Activated naive CD4-positive, alpha-beta T cell treated with anti-CD3 and anti-CD28 coated beads, Interleukin-2, amount 50 U/mL, for 72 hours (primary cell): ENCODE results near the gene VAMP8. TPM values are rescaled to one million over a fixed set of nuclear protein-coding genes. Genes with fewer than 3 reads are reported as not detected.
"Not testable (repeated sequence)": the region's sequence is repeated elsewhere in the genome, so short reads cannot be mapped to it uniquely, and the experiment has no call there.

Experiments used
- ATAC-seq, 2 donors: fragments of 150-1000 bp; cut with Tn5 transposase; 2 replicates each; pipeline ENCODE4 v1.10.0; 2021; ENCODE audit warnings: mild to moderate bottlenecking in 2 of 2, moderate library complexity in 2 of 2
- DNase-seq, 2 donors: peaks; one replicate each; pipeline ENCODE4 v3.0.0; 2021 to 2022; ENCODE audit warnings: low spot score in 2 of 2
- H3K27ac Mint-ChIP-seq, 2 donors: one replicate each; pipeline ENCODE4 v1.8.0; 2022; ENCODE audit warnings: mild to moderate bottlenecking in 2 of 2, mixed read lengths in 2 of 2
- H3K36me3 Mint-ChIP-seq, 2 donors: one replicate each; pipeline ENCODE4 v1.8.0; 2022; ENCODE audit warnings: mixed read lengths in 2 of 2
- H3K9me3 Mint-ChIP-seq, 2 donors: one replicate each; pipeline ENCODE4 v1.8.0; 2022; ENCODE audit warnings: mixed read lengths in 2 of 2
- total RNA-seq, 2 donors: library from RNA; stranded (reverse); gene quantifications; one replicate each; pipeline ENCODE4 v1.2.3, GENCODE V29; 2022

The VAMP8 gene
- total RNA-seq, 2 donors from 2014 or later = 119 to 135 TPM

GRCh38 chr2:85588236-85588635, 10.8 kb downstream of the VAMP8 start:
- Mint-ChIP-seq H3K27ac (peak overlapping the region; percentile 24 to 37), H3K9me3 (no peaks in the 10 kb centered on the region), H3K36me3 (peaks cover 0 to 4% of the 10 kb centered on the region in 2 donors)
- DNase-seq (no peak), ATAC-seq (no peak)

GRCh38 chr2:85588645-85589044, 11.3 kb downstream of the VAMP8 start:
- ATAC-seq (no peak), DNase-seq (no peak)
- Mint-ChIP-seq H3K27ac (peak overlapping the region in 1 of 2 donors; percentile 24), H3K36me3 (no peaks in the 10 kb centered on the region), H3K9me3 (no peaks in the 10 kb centered on the region)

GRCh38 chr2:85589181-85589580, 11.8 kb downstream of the VAMP8 start:
- Mint-ChIP-seq H3K27ac (no peak overlapping the region), H3K9me3 (no peaks in the 10 kb centered on the region), H3K36me3 (no peaks in the 10 kb centered on the region)
- no peak for ATAC-seq
- DNase-seq = no peak

DNA sequence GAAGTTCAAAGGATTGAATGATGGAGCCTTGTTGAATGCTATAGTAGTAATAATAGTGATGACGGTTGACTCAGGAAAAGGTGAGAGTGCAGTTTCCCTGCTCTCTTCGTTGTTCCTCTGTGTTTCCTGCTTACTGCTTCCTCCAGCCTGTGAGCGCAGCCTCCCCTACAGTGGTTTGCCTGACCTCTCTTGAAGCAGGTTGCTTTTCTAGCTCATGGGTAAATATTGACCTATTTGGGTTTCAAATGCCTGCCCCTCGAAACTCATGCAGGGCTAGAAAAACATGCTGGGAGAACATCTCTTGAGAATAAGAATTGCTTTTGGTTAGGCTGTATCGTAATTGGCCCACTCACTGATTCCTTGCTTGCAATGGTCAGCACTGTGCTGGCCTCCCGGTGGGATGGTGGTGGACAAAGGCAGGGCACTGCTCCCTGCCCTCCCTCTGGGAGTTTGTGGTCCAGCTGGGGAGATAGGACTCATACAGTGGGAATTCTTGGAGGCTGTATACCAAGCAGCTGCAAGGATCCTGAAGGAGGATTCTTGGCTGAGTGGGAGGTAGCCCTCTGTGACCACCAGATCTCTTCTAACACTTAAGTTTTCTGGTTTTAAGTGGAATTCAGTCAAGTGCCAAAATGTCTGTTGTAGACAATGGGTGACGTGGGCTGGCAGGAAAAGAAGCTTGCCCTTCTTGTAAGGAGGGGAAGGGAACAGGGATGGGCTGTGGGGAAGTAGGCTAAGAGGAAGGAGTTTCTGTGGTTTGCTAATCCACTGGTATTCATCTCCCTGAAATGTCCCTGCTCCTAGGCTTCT, 12.8 kb downstream of the VAMP8 start:
- no peaks in the 10 kb centered on the region for H3K9me3 Mint-ChIP-seq
- H3K27ac Mint-ChIP-seq = peak overlapping the region in 1 of 2 donors; percentile 42
- DNase-seq = no peak
- peaks cover 3 to 8% of the 10 kb centered on the region in 2 donors for H3K36me3 Mint-ChIP-seq
- ATAC-seq = no peak

DNA sequence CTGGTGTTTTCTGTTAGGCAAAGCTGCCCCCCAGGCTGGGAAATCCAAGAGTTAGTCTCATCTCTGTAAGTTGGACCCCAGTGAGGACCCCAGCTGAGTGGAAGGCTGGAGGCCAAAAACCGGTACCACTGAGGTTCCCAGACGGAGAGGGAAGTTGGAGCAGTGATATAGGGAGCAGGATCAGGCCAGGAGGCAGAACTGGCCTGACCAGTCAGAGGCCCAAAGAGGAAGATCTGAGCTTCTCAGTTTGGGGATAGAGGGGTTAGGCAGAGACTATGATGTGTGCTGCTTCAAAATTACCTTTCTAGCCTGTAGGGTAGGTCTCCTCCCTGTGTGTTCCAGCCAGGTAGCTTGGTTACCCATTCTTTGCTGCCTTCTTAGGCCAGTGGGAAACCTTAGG, 13.6 kb downstream of the VAMP8 start:
- H3K36me3 Mint-ChIP-seq = peaks cover 10 to 13% of the 10 kb centered on the region in 2 donors
- DNase-seq (no peak), ATAC-seq (no peak)
- H3K27ac Mint-ChIP-seq = peak overlapping the region in 1 of 2 donors; percentile 42
- no peaks in the 10 kb centered on the region for H3K9me3 Mint-ChIP-seq

DNA sequence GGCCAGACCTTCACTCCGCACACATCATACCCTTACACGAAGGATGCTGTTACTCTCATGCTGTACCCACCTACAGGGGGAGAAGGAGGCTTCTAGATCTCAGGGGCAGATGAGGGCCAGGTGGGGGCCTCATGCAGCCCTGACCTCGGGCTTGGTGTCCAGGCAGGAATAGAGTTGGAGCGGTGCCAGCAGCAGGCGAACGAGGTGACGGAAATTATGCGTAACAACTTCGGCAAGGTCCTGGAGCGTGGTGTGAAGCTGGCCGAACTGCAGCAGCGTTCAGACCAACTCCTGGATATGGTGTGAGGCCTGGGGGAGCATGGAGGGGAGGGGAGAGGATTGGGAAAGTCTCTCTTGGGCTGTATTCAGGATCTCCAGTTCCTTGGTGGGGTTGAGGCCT, 14.2 kb downstream of the VAMP8 start:
- ATAC-seq (no peak), DNase-seq (no peak)
- Mint-ChIP-seq H3K27ac (no peak overlapping the region), H3K36me3 (peaks cover 13 to 16% of the 10 kb centered on the region in 2 donors), H3K9me3 (no peaks in the 10 kb centered on the region)

GRCh38 chr2:85592299-85592698, 14.9 kb downstream of the VAMP8 start:
- H3K9me3 Mint-ChIP-seq, H3K27ac Mint-ChIP-seq, ATAC-seq, DNase-seq: not testable (repeated sequence)
- H3K36me3 Mint-ChIP-seq = peaks cover 13 to 16% of the 10 kb centered on the region in 2 donors

DNA sequence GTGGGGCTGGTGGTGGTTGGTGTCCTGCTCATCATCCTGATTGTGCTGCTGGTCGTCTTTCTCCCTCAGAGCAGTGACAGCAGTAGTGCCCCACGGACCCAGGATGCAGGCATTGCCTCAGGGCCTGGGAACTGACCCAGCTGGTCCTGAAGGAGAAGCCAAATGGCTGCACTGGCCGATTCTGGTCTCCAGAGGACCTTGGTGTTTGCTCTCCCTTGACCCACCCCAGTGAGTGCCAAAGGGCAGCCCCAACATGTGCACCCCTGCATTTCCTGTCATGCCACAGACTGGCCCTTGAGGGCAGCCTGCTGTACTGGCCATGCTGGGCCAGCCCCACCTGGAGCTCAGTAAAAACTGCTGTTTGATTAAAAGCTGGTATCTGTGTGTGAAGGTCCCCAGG, 15.6 kb downstream of the VAMP8 start:
- Mint-ChIP-seq H3K9me3 (no peaks in the 10 kb centered on the region), H3K36me3 (peaks cover 13 to 16% of the 10 kb centered on the region in 2 donors), H3K27ac (peak overlapping the region in 1 of 2 donors; percentile 3)
- ATAC-seq (no peak), DNase-seq (no peak)

GRCh38 chr2:85594715-85595300, 17.4 kb downstream of the VAMP8 start:
- H3K36me3 Mint-ChIP-seq = peaks cover 13 to 16% of the 10 kb centered on the region in 2 donors
- H3K27ac Mint-ChIP-seq = peak overlapping the region; percentile 96 to 99
- DNase-seq = no peak
- H3K9me3 Mint-ChIP-seq = no peaks in the 10 kb centered on the region
- no peak for ATAC-seq

DNA sequence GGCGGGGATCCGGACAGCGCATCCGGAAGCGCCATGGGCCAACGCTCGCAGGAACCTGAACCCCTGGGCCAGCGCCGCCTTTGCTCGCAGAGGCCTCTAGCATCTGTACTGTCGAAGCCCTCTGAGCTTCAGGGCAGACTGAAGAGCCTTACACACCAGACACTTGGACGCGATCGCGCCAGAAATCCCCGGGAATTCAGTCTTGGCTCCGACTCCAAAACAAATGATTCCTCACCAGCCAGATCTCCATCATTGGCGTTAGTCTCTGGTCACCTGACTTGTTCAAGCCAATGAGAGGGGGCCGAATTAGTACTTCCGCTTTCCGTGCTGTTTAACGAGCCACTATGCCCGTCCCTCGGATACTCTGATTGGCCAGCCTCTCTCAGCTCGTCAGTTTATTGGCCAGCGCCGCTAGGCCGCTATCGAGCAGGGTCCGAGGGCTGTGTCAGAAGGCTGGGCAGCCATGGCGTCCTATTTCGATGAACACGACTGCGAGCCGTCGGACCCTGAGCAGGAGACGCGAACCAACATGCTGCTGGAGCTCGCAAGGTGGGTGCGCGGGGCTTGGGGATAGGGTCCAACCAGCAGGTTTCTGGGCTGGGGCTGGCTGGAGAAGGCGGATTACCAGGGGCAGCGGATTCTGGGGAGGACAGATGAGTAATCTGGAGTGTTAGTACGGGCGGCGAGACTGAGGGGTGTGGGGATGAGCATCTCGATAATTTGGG, 18.1 kb downstream of the VAMP8 start, which contains the start of gene RNF181:
TSS of gene RNF181 (plus strand) at position 445 of the 725 bp plus-strand sequence. CDS start at position 464, 19 bp downstream.
- peaks cover 13 to 16% of the 10 kb centered on the region in 2 donors for H3K36me3 Mint-ChIP-seq
- peak; percentile 99 for ATAC-seq
- H3K27ac Mint-ChIP-seq = peak within 1 kb of the TSS; percentile 96 to 99
- DNase-seq = peak; percentile 87 to 94
- no peaks in the 10 kb centered on the region for H3K9me3 Mint-ChIP-seq

GRCh38 chr2:85596026-85596333, 18.6 kb downstream of the VAMP8 start:
- ATAC-seq (peak in 1 of 2 donors; percentile 31), DNase-seq (no peak)
- peak overlapping the region; percentile 96 to 99 for H3K27ac Mint-ChIP-seq
- H3K9me3 Mint-ChIP-seq = no peaks in the 10 kb centered on the region
- peaks cover 13 to 16% of the 10 kb centered on the region in 2 donors for H3K36me3 Mint-ChIP-seq

GRCh38 chr2:85596486-85597143, 19.2 kb downstream of the VAMP8 start:
- H3K9me3 Mint-ChIP-seq = no peaks in the 10 kb centered on the region
- peaks cover 13 to 16% of the 10 kb centered on the region in 2 donors for H3K36me3 Mint-ChIP-seq
- peak overlapping the region; percentile 44 to 96 for H3K27ac Mint-ChIP-seq

GRCh38 chr2:85597241-85597640, 19.9 kb downstream of the VAMP8 start:
- H3K36me3 Mint-ChIP-seq = peaks cover 13 to 16% of the 10 kb centered on the region in 2 donors
- no peaks in the 10 kb centered on the region for H3K9me3 Mint-ChIP-seq

More at GRCh38 chr2:85596486-85597143, 19.2 kb downstream of the VAMP8 start:
- ATAC-seq (no peak), DNase-seq (no peak)

GRCh38 chr2:85598594-85599340, 21.4 kb downstream of the VAMP8 start:
- H3K36me3 Mint-ChIP-seq = peaks cover 13 to 16% of the 10 kb centered on the region in 2 donors
- H3K9me3 Mint-ChIP-seq = no peaks in the 10 kb centered on the region
- H3K27ac Mint-ChIP-seq = peak overlapping the region in 1 of 2 donors; percentile 72
- DNase-seq (no peak), ATAC-seq (no peak)

More at GRCh38 chr2:85597241-85597640, 19.9 kb downstream of the VAMP8 start:
- peak overlapping the region; percentile 14 to 96 for H3K27ac Mint-ChIP-seq
- ATAC-seq (no peak), DNase-seq (no peak)

GRCh38 chr2:85599468-85600234, 22.3 kb downstream of the VAMP8 start:
- H3K9me3 Mint-ChIP-seq = no peaks in the 10 kb centered on the region
- ATAC-seq = no peak

More at GRCh38 chr2:85599468-85600234, 22.3 kb downstream of the VAMP8 start:
- Mint-ChIP-seq H3K27ac (peak overlapping the region in 1 of 2 donors; percentile 72), H3K36me3 (peaks cover 13 to 14% of the 10 kb centered on the region in 2 donors)
- no peak for DNase-seq
